Thymus (tissue), 11 donors: Measurements from ENCODE around the gene GPR42. TPM values are rescaled to one million over a fixed set of nuclear protein-coding genes. Genes with fewer than 3 reads are reported as not detected.
"Not testable (repeated sequence)": the region's sequence is repeated elsewhere in the genome, so short reads cannot be mapped to it uniquely, and the experiment has no call there.

Experiments
- DNase-seq, 9 donors: peaks; one replicate each; pipeline ENCODE4 v3.0.0-alpha.2; 2013; ENCODE audit warnings: low spot score in 9 of 9, low read depth in 6 of 9, missing footprints in 1 of 9
- H3K27ac ChIP-seq, 2 donors: one replicate each; pipeline ENCODE4 v1.5.1; 2013; ENCODE audit warnings: control low read depth in 1 of 2, low read depth in 1 of 2, low read length in 1 of 2, mild to moderate bottlenecking in 1 of 2, moderate library complexity in 1 of 2
- H3K27me3 ChIP-seq, 2 donors: one replicate each; pipeline ENCODE4 v1.5.1; 2013; ENCODE audit warnings: low read length in 1 of 2; ENCODE audit not compliant: control insufficient read depth in 2 of 2, insufficient read depth in 1 of 2
- H3K36me3 ChIP-seq, 2 donors: one replicate each; pipeline ENCODE4 v1.5.1; 2013; ENCODE audit warnings: low read length in 1 of 2, mild to moderate bottlenecking in 1 of 2, moderate library complexity in 1 of 2; ENCODE audit not compliant: control insufficient read depth in 2 of 2, insufficient read depth in 2 of 2
- H3K4me1 ChIP-seq, 2 donors: one replicate each; pipeline ENCODE4 v1.5.1; 2013; ENCODE audit warnings: low read length in 2 of 2; ENCODE audit not compliant: control insufficient read depth in 2 of 2, insufficient read depth in 2 of 2
- H3K4me3 ChIP-seq, 2 donors: one replicate each; pipeline ENCODE4 v1.5.1; 2013; ENCODE audit warnings: low read length in 2 of 2, control low read depth in 1 of 2, mild to moderate bottlenecking in 1 of 2
- H3K9me3 ChIP-seq, 2 donors: one replicate each; pipeline ENCODE4 v1.5.1; 2013; ENCODE audit warnings: low read length in 1 of 2, mild to moderate bottlenecking in 1 of 2; ENCODE audit not compliant: control insufficient read depth in 2 of 2, insufficient read depth in 1 of 2
- WGBS: extraction: QIAGEN DNeasy Blood & Tissue Kit; methylation state at CpG from one replicate; pipeline ENCODE4 v1.1.7; 2013; 5-methylcytosine and 5-hydroxymethylcytosine counted together
- polyA plus RNA-seq: library from polyadenylated mRNA; stranded (reverse); fragments of 200-250 nt; gene quantifications from one replicate; pipeline ENCODE4 v1.2.3, GENCODE V29; 2013
- total RNA-seq: library from RNA; stranded (reverse); fragments of 120-200 nt; gene quantifications from one replicate; pipeline ENCODE4 v1.2.4, GENCODE V29; 2013
- donor health status: healthy.

GPR42 gene
- total and polyA plus RNA-seq, 2 donors: 0.05 to 0.25 TPM

DNA sequence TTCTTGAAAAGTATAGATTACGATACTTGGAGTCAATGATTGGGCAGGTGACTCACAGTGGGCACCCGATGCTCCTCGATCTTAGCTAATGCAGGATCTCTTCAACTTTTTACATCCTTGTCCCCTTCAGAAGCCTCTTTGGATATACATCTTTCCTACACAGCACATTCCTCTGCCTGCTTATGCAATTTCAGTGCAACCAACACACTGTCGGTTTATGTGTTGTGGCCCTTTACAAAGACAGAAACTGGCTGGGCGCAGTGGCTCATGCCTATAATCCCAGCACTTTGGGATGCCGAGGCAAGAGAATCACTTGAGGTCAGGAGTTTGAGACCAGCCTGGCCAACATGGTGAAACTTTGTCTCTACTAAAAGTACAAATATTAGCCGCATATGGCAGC is 2.6 kb downstream of the GPR42 start:
- 90% methylated on average over 7 of the region's 7 CpGs for WGBS
- H3K36me3 ChIP-seq: no peaks in the 10 kb centered on the region
- DNase-seq: no peak
- no peaks in the 10 kb centered on the region for H3K4me1 ChIP-seq
- H3K27me3 ChIP-seq: no peaks in the 10 kb centered on the region
- no peak overlapping the region for H3K4me3 ChIP-seq
- no peaks in the 10 kb centered on the region for H3K9me3 ChIP-seq
- no peak overlapping the region for H3K27ac ChIP-seq

GRCh38 chr19:35374031-35374430 is 3.2 kb downstream of the GPR42 start:
- not testable (repeated sequence) for H3K36me3 ChIP-seq, DNase-seq, H3K4me1 ChIP-seq, H3K27me3 ChIP-seq, H3K4me3 ChIP-seq, H3K9me3 ChIP-seq, H3K27ac ChIP-seq

DNA sequence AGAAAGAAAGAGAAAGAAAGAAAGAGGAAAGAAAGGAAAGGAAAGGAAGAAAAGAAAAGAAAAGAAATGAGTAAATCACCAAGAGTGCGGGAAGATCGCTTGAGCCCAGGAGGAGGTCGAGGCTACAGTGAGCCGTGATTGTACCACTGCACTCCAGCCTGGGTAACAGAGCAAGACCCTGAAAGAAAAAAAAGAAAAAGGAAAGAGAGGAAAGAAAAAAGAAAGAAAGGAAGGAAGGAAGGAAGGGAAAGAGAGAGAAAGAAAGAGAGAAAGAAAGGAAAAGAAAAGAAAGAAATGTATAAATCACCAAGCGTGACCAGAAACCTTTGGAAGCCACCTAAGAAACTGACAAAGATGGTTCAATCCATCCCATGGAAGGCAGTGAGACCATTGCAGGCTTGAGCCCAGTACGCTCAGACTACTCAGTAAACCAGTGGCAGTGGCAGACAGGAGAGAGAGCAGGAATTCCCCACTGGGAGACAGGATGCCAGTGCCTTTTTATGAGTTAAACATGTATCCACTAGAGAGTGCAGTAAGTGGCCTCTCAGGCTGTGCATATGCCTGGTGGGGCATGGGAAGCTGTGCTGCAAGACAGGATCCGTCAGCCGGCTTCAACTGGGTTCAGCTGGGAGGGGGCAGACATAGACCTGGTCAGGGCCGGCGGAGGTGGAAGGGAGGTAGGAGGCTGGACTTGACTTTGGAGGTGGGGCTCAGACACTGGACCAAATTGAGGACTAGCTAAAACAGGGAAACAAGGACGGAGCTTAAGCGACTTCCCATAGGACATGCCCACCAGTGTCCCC is 4.8 kb downstream of the GPR42 start:
- no peak for DNase-seq
- H3K27ac ChIP-seq: no peak overlapping the region
- no peaks in the 10 kb centered on the region for H3K4me1 ChIP-seq
- H3K9me3 ChIP-seq: no peaks in the 10 kb centered on the region
- no peaks in the 10 kb centered on the region for H3K27me3 ChIP-seq
- 90% methylated on average over 12 of the region's 12 CpGs for WGBS
- no peaks in the 10 kb centered on the region for H3K36me3 ChIP-seq
- no peak overlapping the region for H3K4me3 ChIP-seq

DNA sequence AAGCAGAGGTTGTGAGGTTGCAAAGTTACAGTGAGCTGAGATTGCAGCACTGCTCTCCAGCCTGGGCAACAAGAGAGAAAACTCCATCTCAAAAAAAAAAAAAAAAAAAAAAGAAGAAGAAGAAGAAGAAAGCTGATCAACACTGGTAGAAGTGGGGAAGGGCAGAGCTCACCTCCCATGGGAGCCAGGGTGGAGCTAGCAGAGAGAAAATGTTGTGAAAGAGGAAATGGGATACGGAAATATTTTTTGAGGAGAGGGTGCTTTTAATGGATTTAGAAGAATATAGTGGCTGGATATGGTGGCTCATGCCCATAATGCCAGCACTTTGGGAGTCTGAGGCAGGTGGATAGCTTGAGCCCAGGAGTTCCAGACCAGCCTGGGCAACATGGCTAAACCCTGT is 6.8 kb downstream of the GPR42 start:
- Histone ChIP-seq H3K9me3 (no peaks in the 10 kb centered on the region), H3K27ac (no peak overlapping the region), H3K36me3 (no peaks in the 10 kb centered on the region), H3K4me1 (no peaks in the 10 kb centered on the region), H3K4me3 (no peak overlapping the region), H3K27me3 (no peaks in the 10 kb centered on the region)
- 84% methylated on average over 1 of the region's 1 CpG for WGBS
- DNase-seq: no peak

GRCh38 chr19:35378356-35378755 is 7.5 kb downstream of the GPR42 start:
- 98% methylated on average over 3 of the region's 3 CpGs for WGBS
- Histone ChIP-seq H3K4me3 (no peak overlapping the region), H3K9me3 (no peaks in the 10 kb centered on the region), H3K36me3 (no peaks in the 10 kb centered on the region), H3K27me3 (no peaks in the 10 kb centered on the region), H3K4me1 (no peaks in the 10 kb centered on the region), H3K27ac (no peak overlapping the region)
- DNase-seq: no peak

- H3K36me3 ChIP-seq, H3K27me3 ChIP-seq, H3K27ac ChIP-seq, H3K4me3 ChIP-seq, H3K9me3 ChIP-seq, DNase-seq, H3K4me1 ChIP-seq: not testable (repeated sequence)
- 95% methylated on average over 5 of the region's 5 CpGs for WGBS
These were observed 8.7 kb downstream of the GPR42 start for GRCh38 chr19:35379545-35379944.

DNA sequence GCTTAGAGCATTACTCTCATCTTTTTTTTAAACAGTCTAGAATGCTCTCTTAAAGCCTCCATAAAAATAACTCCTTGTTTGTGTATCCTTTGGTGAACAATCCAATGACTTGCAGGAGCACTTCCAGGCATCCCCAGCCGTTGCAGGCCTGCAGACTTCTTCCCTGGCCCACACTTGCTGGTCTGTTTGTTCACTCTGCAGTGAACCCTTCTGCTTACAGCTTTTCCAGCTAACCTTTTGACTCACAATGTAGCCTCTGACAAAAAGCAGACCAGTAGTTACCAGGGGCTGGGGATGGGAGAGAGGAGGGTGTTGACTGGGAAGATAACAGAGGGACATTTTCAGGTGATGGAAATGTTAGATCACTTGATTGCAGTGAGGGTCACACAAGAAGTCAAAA is 9.1 kb downstream of the GPR42 start:
- Histone ChIP-seq H3K4me3 (no peak overlapping the region), H3K27ac (no peak overlapping the region), H3K9me3 (no peaks in the 10 kb centered on the region), H3K27me3 (no peaks in the 10 kb centered on the region), H3K4me1 (no peaks in the 10 kb centered on the region), H3K36me3 (no peaks in the 10 kb centered on the region)
- no peak for DNase-seq
- WGBS: 71% methylated on average over 1 of the region's 1 CpG

DNA sequence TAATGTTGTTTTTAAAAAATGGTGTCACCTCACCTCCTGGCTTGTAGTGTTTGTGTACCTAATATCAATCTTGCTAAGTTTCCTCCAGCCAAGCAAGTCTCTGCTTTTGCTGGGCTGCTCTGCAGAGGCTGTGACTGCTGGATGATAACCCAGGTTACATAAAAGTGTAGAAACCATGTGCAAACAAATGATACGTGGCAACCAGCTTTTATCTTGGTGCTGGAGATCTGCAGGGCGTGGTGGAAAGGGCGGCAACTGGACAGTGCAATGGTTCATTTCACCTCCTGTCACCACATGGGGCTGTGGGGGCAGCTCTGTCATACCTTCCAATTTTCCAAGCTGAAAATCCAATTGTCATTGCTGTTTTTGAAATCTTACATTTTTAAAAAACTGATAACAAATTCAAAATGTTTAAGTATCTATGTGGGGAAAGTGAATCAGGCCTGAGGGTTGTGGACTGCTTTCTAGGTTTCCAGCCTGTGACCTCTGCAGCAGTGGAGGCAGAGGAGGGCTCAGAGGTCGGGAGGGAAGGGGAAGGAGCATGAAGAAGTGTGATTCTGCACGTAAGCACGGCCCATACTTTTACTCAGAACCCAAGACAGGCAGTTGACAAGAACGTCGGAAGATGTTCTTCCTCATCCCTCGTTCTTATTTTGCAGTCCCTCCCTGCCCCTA is 9.7 kb downstream of the GPR42 start:
- Histone ChIP-seq H3K4me1 (no peaks in the 10 kb centered on the region), H3K27me3 (no peaks in the 10 kb centered on the region), H3K36me3 (no peaks in the 10 kb centered on the region), H3K27ac (no peak overlapping the region), H3K4me3 (no peak overlapping the region), H3K9me3 (no peaks in the 10 kb centered on the region)
- no peak for DNase-seq
- 81% methylated on average over 9 of the region's 9 CpGs for WGBS

GRCh38 chr19:35381318-35381717 is 10.4 kb downstream of the GPR42 start:
- Histone ChIP-seq H3K36me3 (no peaks in the 10 kb centered on the region), H3K4me1 (no peaks in the 10 kb centered on the region), H3K9me3 (peaks cover 0 to 2% of the 10 kb centered on the region in 2 donors), H3K4me3 (no peak overlapping the region), H3K27ac (no peak overlapping the region), H3K27me3 (no peaks in the 10 kb centered on the region)
- WGBS: 54% methylated on average over 3 of the region's 3 CpGs
- no peak for DNase-seq
